ENCODE measurements around the gene PAX7. TPM values are rescaled to one million over a fixed set of nuclear protein-coding genes. Genes with fewer than 3 reads are reported as not detected.

PAX7 gene
- total and polyA plus RNA-seq, 7 donors = 1.7 to 11.7 (median 3.3) TPM

GRCh38 chr1:18746981-18747380 is 116.3 kb downstream of the PAX7 start:
- 56 to 75% (median 60%) methylated on average over 5 of the region's 5 CpGs for WGBS, 3 donors
- H3K9me3 ChIP-seq = no peaks in the 10 kb centered on the region
- intact Hi-C loops (cut with DNase I) = no loop called here
- DNase-seq (no peak), ATAC-seq (no peak)
- H3K4me3 ChIP-seq = no peak overlapping the region
- no peaks in the 10 kb centered on the region for H3K36me3 ChIP-seq (ENCODE audit: insufficient read depth in 1 of 2, low read depth in 1 of 2)
- no peaks in the 10 kb centered on the region for H3K4me1 ChIP-seq
- H3K27ac ChIP-seq = no peak overlapping the region
- peaks cover 0 to 8% (median 3%) of the 10 kb centered on the region in 3 donors for H3K27me3 ChIP-seq (ENCODE audit: insufficient read depth in 3 of 3, low read length in 2 of 3)
- no peak for TF ChIP-seq CTCF (IDR thresholded peaks at IDR 0.05)

- intact Hi-C loops (cut with DNase I) = no loop called here
- Histone ChIP-seq H3K4me3 (no peak overlapping the region), H3K9me3 (no peaks in the 10 kb centered on the region), H3K27me3 (ENCODE audit: insufficient read depth in 3 of 3, low read length in 2 of 3) (peaks cover 3 to 8% (median 4%) of the 10 kb centered on the region in 3 donors), H3K36me3 (ENCODE audit: insufficient read depth in 1 of 2, low read depth in 1 of 2) (no peaks in the 10 kb centered on the region), H3K27ac (no peak overlapping the region), H3K4me1 (no peaks in the 10 kb centered on the region)
- WGBS, 3 donors = 65 to 69% (median 66%) methylated on average over 5 of the region's 5 CpGs
- ATAC-seq (no peak), DNase-seq (no peak)
- no peak for TF ChIP-seq CTCF (IDR thresholded peaks at IDR 0.05)
These were observed 117.0 kb downstream of the PAX7 start for GRCh38 chr1:18747671-18748070.

GRCh38 chr1:18748435-18748834 is 117.8 kb downstream of the PAX7 start:
- ATAC-seq (no peak), DNase-seq (no peak)
- Histone ChIP-seq H3K4me1 (no peaks in the 10 kb centered on the region), H3K36me3 (ENCODE audit: insufficient read depth in 1 of 2, low read depth in 1 of 2) (no peaks in the 10 kb centered on the region), H3K4me3 (no peak overlapping the region), H3K27me3 (ENCODE audit: insufficient read depth in 3 of 3, low read length in 2 of 3) (peaks cover under 1 to 8% (median 4%) of the 10 kb centered on the region in 3 donors), H3K27ac (no peak overlapping the region), H3K9me3 (no peaks in the 10 kb centered on the region)
- no peak for TF ChIP-seq CTCF (IDR thresholded peaks at IDR 0.05)
- 82 to 85% (median 85%) methylated on average over 10 of the region's 10 CpGs for WGBS, 3 donors
- intact Hi-C loops (cut with DNase I) = no loop called here

- TF ChIP-seq CTCF (IDR thresholded peaks at IDR 0.05) = no peak
- Histone ChIP-seq H3K27ac (no peak overlapping the region), H3K36me3 (ENCODE audit: insufficient read depth in 1 of 2, low read depth in 1 of 2) (no peaks in the 10 kb centered on the region), H3K4me1 (no peaks in the 10 kb centered on the region), H3K27me3 (ENCODE audit: insufficient read depth in 3 of 3, low read length in 2 of 3) (peaks cover 0 to 8% (median 4%) of the 10 kb centered on the region in 3 donors), H3K9me3 (peaks cover 4% of the 10 kb centered on the region), H3K4me3 (no peak overlapping the region)
- DNase-seq (no peak), ATAC-seq (no peak)
- intact Hi-C loops (cut with DNase I) = no loop called here
These were observed 118.9 kb downstream of the PAX7 start for GRCh38 chr1:18749569-18749968.

- Histone ChIP-seq H3K27ac (no peak overlapping the region), H3K36me3 (ENCODE audit: insufficient read depth in 1 of 2, low read depth in 1 of 2) (no peaks in the 10 kb centered on the region), H3K9me3 (peaks cover 5% of the 10 kb centered on the region), H3K4me3 (no peak overlapping the region), H3K27me3 (ENCODE audit: insufficient read depth in 3 of 3, low read length in 2 of 3) (peaks cover 0 to 8% (median 4%) of the 10 kb centered on the region in 3 donors), H3K4me1 (no peaks in the 10 kb centered on the region)
- ATAC-seq (no peak), DNase-seq (no peak)
- TF ChIP-seq CTCF (IDR thresholded peaks at IDR 0.05) = no peak
- intact Hi-C loops (cut with DNase I) = no loop called here
- 76 to 88% (median 77%) methylated on average over 2 of the region's 2 CpGs for WGBS, 3 donors
These were observed 120.0 kb downstream of the PAX7 start for GRCh38 chr1:18750600-18750999.

Measured in psoas muscle (tissue), 8 donors.